Aorta (tissue), 5 donors: ENCODE measurements around the gene LMBRD1. TPM values are rescaled to one million over a fixed set of nuclear protein-coding genes. Genes with fewer than 3 reads are reported as not detected.
"Not testable (repeated sequence)": the region's sequence is repeated elsewhere in the genome, so short reads cannot be mapped to it uniquely, and the experiment has no call there.

Source experiments
- ATAC-seq: fragments of 200-7000 bp; cut with Tn5 transposase; one replicate; pipeline ENCODE4 v1.9.1; 2022; ENCODE audit warnings: moderate library complexity; ENCODE audit not compliant: low FRiP score
- DNase-seq, 2 donors: peaks; one replicate each; pipeline ENCODE4 v3.0.0-alpha.2; 2020
- H3K27ac ChIP-seq, 2 donors: one replicate each; pipeline ENCODE4 v1.5.1; 2013; ENCODE audit warnings: low read length in 2 of 2, mild to moderate bottlenecking in 2 of 2, moderate library complexity in 2 of 2, control low read depth in 1 of 2, inconsistent platforms in 1 of 2, low read depth in 1 of 2
- H3K27me3 ChIP-seq, 2 donors: one replicate each; pipeline ENCODE4 v1.6.1; 2013; ENCODE audit warnings: control low read depth in 1 of 2, low read length in 1 of 2, mild to moderate bottlenecking in 1 of 2, moderate library complexity in 1 of 2; ENCODE audit not compliant: insufficient read depth in 2 of 2, control insufficient read depth in 1 of 2
- H3K36me3 ChIP-seq, 2 donors: one replicate each; pipeline ENCODE4 v1.6.1; 2013; ENCODE audit warnings: control low read depth in 1 of 2, low read length in 1 of 2, mild to moderate bottlenecking in 1 of 2; ENCODE audit not compliant: insufficient read depth in 2 of 2, control insufficient read depth in 1 of 2
- H3K4me1 ChIP-seq, 2 donors: one replicate each; pipeline ENCODE4 v1.6.1; 2013; ENCODE audit warnings: low read length in 2 of 2, control low read depth in 1 of 2, mild to moderate bottlenecking in 1 of 2, moderate library complexity in 1 of 2; ENCODE audit not compliant: insufficient read depth in 2 of 2, control insufficient read depth in 1 of 2
- H3K4me3 ChIP-seq, 2 donors: one replicate each; pipeline ENCODE4 v1.5.1; 2013; ENCODE audit warnings: low read length in 2 of 2, control low read depth in 1 of 2, mild to moderate bottlenecking in 1 of 2
- H3K9me3 ChIP-seq: one replicate; pipeline ENCODE4 v1.6.1; 2013; ENCODE audit warnings: mild to moderate bottlenecking, low read length; ENCODE audit not compliant: control insufficient read depth
- WGBS, 2 donors: extraction: QIAGEN DNeasy Blood & Tissue Kit; methylation state at CpG; one replicate each; pipeline ENCODE4 v1.1.7; 2013; 5-methylcytosine and 5-hydroxymethylcytosine counted together
- intact Hi-C, 2 donors: fragments of 100-400 bp; cut with DNase I; formaldehyde crosslinking; loops; one replicate each; pipeline versions ENCODE4 v1.14.2 to v1.15.0; 2022
- polyA plus RNA-seq, 2 donors: library from polyadenylated mRNA; stranded (reverse); fragments of 200-250 nt; gene quantifications; one replicate each; pipeline ENCODE4 v1.2.3, GENCODE V29; 2013
- total RNA-seq, 2 donors: library from RNA; stranded (reverse); fragmentation: NEBNext Ultra II Directional; extraction: Animal tissue kit (Norgen Biotek cat#: 25700); gene quantifications; one replicate each; pipeline ENCODE4 v1.2.1, GENCODE V29; 2021
- donor health status: healthy with polysubstance abuse.
- donor health status: Bipolar disorder and iron deficiency.
- donor health status: DM: no; HTN: no; CAD: no.
- donor health status: DM: no; HTN: no; CAD: no.
- donor health status: DM: yes; HTN: yes; CAD: no.

Gene LMBRD1
- total and polyA plus RNA-seq, 4 donors: 37.1 to 53.1 (median 43.9) TPM

DNA sequence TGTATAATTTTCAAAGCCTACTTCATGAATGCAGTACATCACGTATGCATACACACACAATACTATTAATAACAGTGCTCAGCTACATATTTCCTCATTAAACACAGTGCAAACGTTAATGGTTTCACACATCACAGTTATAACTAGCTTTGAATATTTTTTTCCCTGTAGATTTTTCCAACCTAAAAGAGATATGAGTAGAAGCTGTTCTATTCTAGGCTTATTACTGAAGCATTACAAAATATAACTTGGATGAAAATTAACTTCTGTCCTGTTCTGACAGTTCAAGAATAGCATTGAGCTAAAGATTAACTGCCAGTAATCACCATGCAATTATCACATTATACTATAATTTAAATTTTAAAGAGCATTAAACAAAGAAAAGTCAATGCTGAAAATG, 6.2 kb downstream of the LMBRD1 start:
- no peaks in the 10 kb centered on the region for H3K36me3 ChIP-seq
- 17 to 32% methylated on average over 2 of the region's 2 CpGs for WGBS, 2 donors
- ATAC-seq: no peak
- no peak overlapping the region for H3K4me3 ChIP-seq
- no peaks in the 10 kb centered on the region for H3K9me3 ChIP-seq
- H3K27me3 ChIP-seq: no peaks in the 10 kb centered on the region
- intact Hi-C loops: no loop called here
- DNase-seq: no peak
- H3K27ac ChIP-seq: no peak overlapping the region
- peaks cover 0 to 7% of the 10 kb centered on the region in 2 donors for H3K4me1 ChIP-seq

DNA sequence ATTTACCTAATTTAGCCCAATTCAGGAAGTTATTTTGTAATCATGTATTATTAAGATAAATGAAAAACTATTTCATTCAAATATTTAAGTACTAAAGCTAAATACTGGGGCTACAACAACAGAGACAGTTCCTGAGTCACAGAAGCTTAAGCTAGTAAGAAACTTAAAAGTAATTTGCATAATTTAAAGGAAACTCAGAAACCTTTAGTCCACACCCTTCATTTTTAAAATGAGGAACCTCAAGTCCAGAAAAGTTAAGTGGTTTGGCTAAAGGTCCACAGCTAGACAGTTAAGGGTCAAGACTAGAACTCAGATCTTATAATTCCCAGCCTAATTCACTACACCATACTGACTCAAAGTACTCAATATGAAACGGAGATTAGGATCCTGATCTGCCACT, 7.2 kb downstream of the LMBRD1 start:
- ATAC-seq (no peak), DNase-seq (no peak)
- Histone ChIP-seq H3K9me3 (no peaks in the 10 kb centered on the region), H3K4me3 (no peak overlapping the region), H3K27me3 (no peaks in the 10 kb centered on the region), H3K36me3 (no peaks in the 10 kb centered on the region), H3K4me1 (peaks cover 0 to 11% of the 10 kb centered on the region in 2 donors), H3K27ac (no peak overlapping the region)
- intact Hi-C loops: no loop called here
- WGBS, 2 donors: 81 to 90% methylated on average over 1 of the region's 1 CpG

DNA sequence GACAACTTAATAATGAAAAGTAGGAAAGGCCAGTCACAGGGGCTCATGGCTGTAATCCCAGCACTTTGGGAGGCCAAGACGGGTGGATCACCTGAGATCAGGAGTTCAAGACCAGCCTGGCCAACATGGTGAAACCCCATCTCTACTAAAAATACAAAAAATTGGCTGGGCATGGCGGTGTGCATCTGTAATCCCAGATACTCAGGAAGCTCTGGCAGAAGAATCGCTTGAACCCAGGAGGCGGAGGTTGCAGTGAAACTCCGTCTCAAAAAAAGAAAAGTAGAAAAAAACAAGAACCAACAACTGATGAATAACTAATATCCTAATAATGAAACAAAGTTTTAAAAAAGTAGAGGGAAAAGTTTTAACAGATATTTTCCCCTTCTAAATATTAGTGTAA, 9.4 kb downstream of the LMBRD1 start:
- H3K9me3 ChIP-seq, DNase-seq, H3K36me3 ChIP-seq, H3K27ac ChIP-seq, ATAC-seq, intact Hi-C loops, H3K27me3 ChIP-seq, H3K4me3 ChIP-seq: not testable (repeated sequence)
- H3K4me1 ChIP-seq: peaks cover 0 to 12% of the 10 kb centered on the region in 2 donors
- 86 to 87% methylated on average over 5 of the region's 5 CpGs for WGBS, 2 donors

DNA sequence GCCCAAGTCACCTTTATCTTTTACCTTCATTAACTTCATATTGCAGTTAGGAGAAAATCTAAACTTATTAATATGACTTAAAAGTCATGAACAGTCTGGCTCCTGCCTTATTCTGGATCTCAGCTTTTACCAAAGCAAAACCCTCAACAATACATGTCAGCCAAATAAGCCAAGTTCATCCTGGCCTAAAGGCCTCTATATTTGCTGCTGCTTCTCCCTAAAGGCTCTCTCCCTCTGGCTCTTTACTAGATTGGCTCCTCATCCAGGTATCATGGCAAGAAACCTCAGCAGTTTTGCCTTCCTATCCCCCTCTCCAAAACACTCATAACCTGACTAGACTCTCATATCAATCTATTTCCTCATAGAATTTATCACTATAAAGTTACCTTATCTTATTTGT, 11.1 kb downstream of the LMBRD1 start:
- H3K9me3 ChIP-seq: no peaks in the 10 kb centered on the region
- no peaks in the 10 kb centered on the region for H3K27me3 ChIP-seq
- ATAC-seq (no peak), DNase-seq (no peak)
- no peaks in the 10 kb centered on the region for H3K36me3 ChIP-seq
- H3K27ac ChIP-seq: no peak overlapping the region
- H3K4me1 ChIP-seq: peaks cover 0 to 8% of the 10 kb centered on the region in 2 donors
- intact Hi-C loops: no loop called here
- H3K4me3 ChIP-seq: no peak overlapping the region

DNA sequence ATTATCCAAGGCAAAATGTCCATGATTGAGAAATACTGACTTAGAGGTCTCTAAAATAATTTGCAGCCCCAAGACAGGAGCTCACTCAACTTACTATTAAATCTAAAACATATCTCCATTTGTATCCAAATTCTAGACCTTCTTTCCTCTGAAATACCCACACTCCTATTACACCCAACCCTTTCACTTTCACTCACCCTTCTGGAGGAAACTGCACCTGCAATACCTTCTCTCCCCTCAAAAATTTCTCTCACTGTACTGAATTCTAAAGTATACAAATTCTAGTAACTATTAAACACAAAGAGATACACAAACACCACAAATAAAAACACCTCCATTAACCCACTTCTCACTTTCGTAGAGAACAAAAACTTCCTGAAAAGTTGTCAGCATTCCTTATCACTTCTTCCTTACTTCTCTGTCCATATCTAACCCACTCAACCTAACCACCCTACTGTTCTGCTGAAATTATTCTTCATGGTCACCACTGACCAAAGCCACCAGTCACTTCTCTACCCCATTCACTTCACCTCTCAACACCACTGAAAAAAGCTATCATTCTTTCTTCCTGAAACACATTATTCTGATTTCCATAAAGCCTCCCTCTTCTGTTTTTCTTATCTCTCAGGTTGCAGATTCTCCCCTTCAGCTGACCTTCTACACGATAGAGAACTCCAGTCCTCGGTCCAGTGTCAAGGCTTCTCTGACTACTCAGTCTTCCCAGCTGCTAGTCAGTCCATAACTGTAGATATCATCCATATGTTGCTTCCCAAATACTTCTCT, 12.0 kb downstream of the LMBRD1 start:
- Histone ChIP-seq H3K36me3 (no peaks in the 10 kb centered on the region), H3K4me3 (no peak overlapping the region), H3K27me3 (no peaks in the 10 kb centered on the region), H3K27ac (no peak overlapping the region), H3K9me3 (no peaks in the 10 kb centered on the region), H3K4me1 (peaks cover 0 to 8% of the 10 kb centered on the region in 2 donors)
- intact Hi-C loops: no loop called here
- DNase-seq: no peak
- ATAC-seq: no peak
- WGBS, 2 donors: 92 to 94% methylated on average over 3 of the region's 3 CpGs

DNA sequence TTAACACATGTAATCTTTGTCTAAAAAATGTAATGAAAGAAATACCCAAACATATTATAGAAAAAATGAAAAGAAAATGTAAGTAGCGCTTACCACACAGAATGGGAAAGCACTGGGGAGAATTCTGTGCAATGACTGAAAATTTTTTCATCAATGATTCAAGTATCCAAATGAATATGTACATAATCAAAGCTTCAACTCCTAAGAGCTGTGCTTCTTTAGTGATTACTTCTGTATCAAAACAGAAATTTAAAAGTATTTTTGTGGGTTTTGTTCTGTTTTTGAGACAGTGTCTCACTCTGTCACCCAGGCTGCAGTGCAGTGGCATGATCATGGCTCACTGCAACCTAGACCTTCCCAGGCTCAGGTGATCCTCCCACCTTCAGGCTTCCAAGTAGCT, 13.7 kb downstream of the LMBRD1 start:
- Histone ChIP-seq H3K4me1 (peaks cover 0 to 8% of the 10 kb centered on the region in 2 donors), H3K27ac (no peak overlapping the region), H3K4me3 (no peak overlapping the region), H3K27me3 (no peaks in the 10 kb centered on the region), H3K9me3 (no peaks in the 10 kb centered on the region), H3K36me3 (no peaks in the 10 kb centered on the region)
- intact Hi-C loops: no loop called here
- ATAC-seq: no peak
- 99 to 100% methylated on average over 1 of the region's 1 CpG for WGBS, 2 donors
- no peak for DNase-seq

DNA sequence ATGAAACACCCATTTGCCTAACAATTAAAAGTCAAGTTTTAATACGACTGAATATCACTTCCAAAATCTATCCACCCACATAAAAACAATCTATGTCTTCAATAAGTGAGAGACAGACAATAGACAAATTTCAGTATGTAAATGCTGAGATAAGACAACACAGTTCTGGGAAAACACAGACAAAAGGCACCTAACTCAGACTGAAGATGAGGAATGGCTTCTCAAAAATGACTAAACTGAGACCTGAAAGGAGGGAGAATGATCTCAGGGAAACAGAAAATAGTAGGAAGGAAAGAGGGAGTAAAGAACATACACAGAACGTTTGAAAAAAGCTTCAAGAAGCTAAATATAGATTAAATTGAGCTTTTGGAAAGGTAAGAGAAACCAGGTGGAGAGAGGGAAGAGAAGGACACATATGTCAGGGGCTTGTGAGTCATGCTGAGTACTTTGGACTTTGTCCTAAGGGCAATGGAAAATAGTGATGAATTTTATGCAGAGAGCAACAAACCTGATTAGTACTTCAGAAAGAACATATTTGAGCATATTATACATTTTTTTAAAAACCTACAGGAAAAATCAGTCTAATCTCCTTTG, 16.1 kb downstream of the LMBRD1 start:
- Histone ChIP-seq H3K4me1 (peaks cover 0 to 8% of the 10 kb centered on the region in 2 donors), H3K27ac (no peak overlapping the region), H3K36me3 (no peaks in the 10 kb centered on the region), H3K4me3 (no peak overlapping the region), H3K27me3 (no peaks in the 10 kb centered on the region), H3K9me3 (no peaks in the 10 kb centered on the region)
- 59 to 63% methylated on average over 2 of the region's 2 CpGs for WGBS, 2 donors
- ATAC-seq (no peak), DNase-seq (no peak)
- intact Hi-C loops: no loop called here

- Histone ChIP-seq H3K4me1 (no peaks in the 10 kb centered on the region), H3K4me3 (no peak overlapping the region), H3K27me3 (no peaks in the 10 kb centered on the region), H3K36me3 (no peaks in the 10 kb centered on the region), H3K9me3 (no peaks in the 10 kb centered on the region), H3K27ac (no peak overlapping the region)
- DNase-seq (no peak), ATAC-seq (no peak)
- intact Hi-C loops: no loop called here
Observed at GRCh38 chr6:69775941-69776340, 20.9 kb downstream of the LMBRD1 start.

GRCh38 chr6:69775585-69775849, 21.3 kb downstream of the LMBRD1 start:
- no peak for DNase-seq
- H3K27me3 ChIP-seq: no peaks in the 10 kb centered on the region
- ATAC-seq: no peak
- H3K4me1 ChIP-seq: no peaks in the 10 kb centered on the region
- no peak overlapping the region for H3K27ac ChIP-seq
- no peak overlapping the region for H3K4me3 ChIP-seq
- 96 to 100% methylated on average over 1 of the region's 1 CpG for WGBS, 2 donors
- intact Hi-C loops: no loop called here
- H3K36me3 ChIP-seq: no peaks in the 10 kb centered on the region
- no peaks in the 10 kb centered on the region for H3K9me3 ChIP-seq
